Natural killer cell (primary cell): ENCODE data around the gene PDE6A. TPM values are rescaled to one million over a fixed set of nuclear protein-coding genes. Genes with fewer than 3 reads are reported as not detected.

Experiments
- ATAC-seq, 3 donors: fragments of 150-1000 bp in 2 of 3; fragments of 200-7000 bp in 1 of 3; cut with Tn5 transposase; 1 replicate in 1 of 3; 2 replicates in 2 of 3; pipeline ENCODE4 v1.10.0; 2021; ENCODE audit warnings: mild to moderate bottlenecking in 2 of 3, moderate library complexity in 2 of 3
- DNase-seq, 2 donors: peaks; one replicate each; pipeline versions ENCODE4 v3.0.0 to v3.0.0-alpha.2; 2013 to 2021; ENCODE audit warnings: mixed read lengths in 1 of 2
- H3K27ac ChIP-seq: one replicate; pipeline ENCODE4 v1.5.1; 2013; ENCODE audit warnings: mild to moderate bottlenecking, low read length
- H3K27me3 ChIP-seq: one replicate; pipeline ENCODE4 v1.6.1; 2013; ENCODE audit warnings: low read length; ENCODE audit not compliant: control insufficient read depth, insufficient read depth
- H3K36me3 ChIP-seq: one replicate; pipeline ENCODE4 v1.6.1; 2013; ENCODE audit warnings: low read length; ENCODE audit not compliant: control insufficient read depth, insufficient read depth
- H3K4me1 ChIP-seq: one replicate; pipeline ENCODE4 v1.6.1; 2013; ENCODE audit warnings: low read length; ENCODE audit not compliant: control insufficient read depth, insufficient read depth
- H3K4me3 ChIP-seq: one replicate; pipeline ENCODE4 v1.5.1; 2013; ENCODE audit warnings: low read length
- H3K9me3 ChIP-seq: one replicate; pipeline ENCODE4 v1.6.1; 2013; ENCODE audit warnings: low read length; ENCODE audit not compliant: control insufficient read depth, insufficient read depth
- H3K27ac Mint-ChIP-seq, 2 donors: one replicate each; pipeline ENCODE4 v1.8.0; 2022; ENCODE audit warnings: mild to moderate bottlenecking in 2 of 2, mixed read lengths in 2 of 2, moderate library complexity in 1 of 2
- H3K27me3 Mint-ChIP-seq, 2 donors: one replicate each; pipeline ENCODE4 v1.8.0; 2022; ENCODE audit warnings: low read depth in 2 of 2, mixed read lengths in 2 of 2
- H3K36me3 Mint-ChIP-seq: one replicate; pipeline ENCODE4 v1.8.0; 2022; ENCODE audit warnings: mixed read lengths
- H3K4me1 Mint-ChIP-seq, 2 donors: one replicate each; pipeline ENCODE4 v1.8.0; 2022; ENCODE audit warnings: mixed read lengths in 2 of 2
- H3K4me3 Mint-ChIP-seq: one replicate; pipeline ENCODE4 v1.8.0; 2022; ENCODE audit warnings: mild to moderate bottlenecking, moderate library complexity, mixed read lengths
- H3K9me3 Mint-ChIP-seq, 2 donors: one replicate each; pipeline ENCODE4 v1.8.0; 2022; ENCODE audit warnings: mixed read lengths in 2 of 2
- WGBS: methylation state at CpG from one replicate; pipeline ENCODE4 v1.1.7; 2013; ENCODE audit warnings: missing lambda C conversion rate; ENCODE audit not compliant: insufficient coverage; 5-methylcytosine and 5-hydroxymethylcytosine counted together
- intact Hi-C: fragments of 100-400 bp; cut with micrococcal nuclease; formaldehyde crosslinking; loops from one replicate; pipeline ENCODE4 v1.14.2; 2022
- total RNA-seq, 4 donors: library from RNA; stranded (reverse); fragments of 120-200 nt in 1 of 4; gene quantifications; one replicate each; pipeline versions ENCODE4 v1.2.3 to v1.2.4, GENCODE V29; 2013 to 2022
- TF ChIP-seq, protein P1 (sequence below): fragments of 200-600 bp; IDR thresholded peaks from one replicate; pipeline ENCODE4 v1.8.0; 2022; ENCODE audit warnings: antibody characterized with exemption

Gene PDE6A
- total RNA-seq, 3 donors from 2014 or later (not counting 1 experiment from before 2014, with no cell fraction given) = not detected

GRCh38 chr5:149849966-149850910 is 94.4 kb downstream of the PDE6A start:
- H3K4me3 ChIP-seq = no peak overlapping the region
- Mint-ChIP-seq H3K27ac (no peak overlapping the region), H3K4me3 (no peak overlapping the region), H3K36me3 (no peaks in the 10 kb centered on the region), H3K4me1 (no peaks in the 10 kb centered on the region), H3K9me3 (no peaks in the 10 kb centered on the region), H3K27me3 (no peaks in the 10 kb centered on the region)
- no peaks in the 10 kb centered on the region for H3K27me3 ChIP-seq
- intact Hi-C loops = no loop called here
- TF ChIP-seq, protein P1, sequence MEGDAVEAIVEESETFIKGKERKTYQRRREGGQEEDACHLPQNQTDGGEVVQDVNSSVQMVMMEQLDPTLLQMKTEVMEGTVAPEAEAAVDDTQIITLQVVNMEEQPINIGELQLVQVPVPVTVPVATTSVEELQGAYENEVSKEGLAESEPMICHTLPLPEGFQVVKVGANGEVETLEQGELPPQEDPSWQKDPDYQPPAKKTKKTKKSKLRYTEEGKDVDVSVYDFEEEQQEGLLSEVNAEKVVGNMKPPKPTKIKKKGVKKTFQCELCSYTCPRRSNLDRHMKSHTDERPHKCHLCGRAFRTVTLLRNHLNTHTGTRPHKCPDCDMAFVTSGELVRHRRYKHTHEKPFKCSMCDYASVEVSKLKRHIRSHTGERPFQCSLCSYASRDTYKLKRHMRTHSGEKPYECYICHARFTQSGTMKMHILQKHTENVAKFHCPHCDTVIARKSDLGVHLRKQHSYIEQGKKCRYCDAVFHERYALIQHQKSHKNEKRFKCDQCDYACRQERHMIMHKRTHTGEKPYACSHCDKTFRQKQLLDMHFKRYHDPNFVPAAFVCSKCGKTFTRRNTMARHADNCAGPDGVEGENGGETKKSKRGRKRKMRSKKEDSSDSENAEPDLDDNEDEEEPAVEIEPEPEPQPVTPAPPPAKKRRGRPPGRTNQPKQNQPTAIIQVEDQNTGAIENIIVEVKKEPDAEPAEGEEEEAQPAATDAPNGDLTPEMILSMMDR = no peak
- H3K9me3 ChIP-seq = no peaks in the 10 kb centered on the region
- DNase-seq = no peak
- WGBS = 93% methylated on average over 18 of the region's 20 CpGs
- H3K36me3 ChIP-seq = no peaks in the 10 kb centered on the region
- no peak for ATAC-seq
- H3K27ac ChIP-seq = no peak overlapping the region
- no peaks in the 10 kb centered on the region for H3K4me1 ChIP-seq

DNA sequence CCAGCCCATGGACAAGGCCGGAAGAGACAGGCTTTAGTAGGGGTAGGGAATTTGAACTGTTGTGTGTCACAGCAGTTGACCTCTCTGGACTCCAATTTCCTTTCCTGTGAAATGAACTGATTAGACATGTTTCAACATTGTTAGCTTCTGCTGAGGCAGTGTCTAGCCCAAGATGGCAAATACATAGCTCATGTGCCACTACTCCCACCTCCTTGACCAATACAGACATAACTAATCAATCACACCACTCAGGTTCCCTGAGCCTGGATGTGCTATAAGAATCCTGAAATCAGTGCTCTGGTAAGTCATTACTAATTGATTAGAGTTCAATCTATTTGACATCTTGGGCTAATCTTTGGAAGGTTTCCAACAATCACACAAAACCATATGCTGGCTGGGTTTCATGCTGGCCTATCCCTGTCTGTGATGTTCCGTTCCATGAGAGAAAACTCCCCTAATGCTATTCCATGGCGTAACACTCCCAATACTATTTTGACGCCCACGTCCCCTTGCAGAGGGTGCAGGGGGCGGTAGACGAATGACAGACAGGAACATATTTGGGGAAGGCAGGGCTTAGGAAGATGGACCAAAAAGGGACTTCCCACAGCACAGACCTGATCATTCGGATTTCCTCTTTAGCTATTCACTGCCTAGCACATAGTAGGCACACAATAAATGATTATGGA is 95.2 kb downstream of the PDE6A start:
- Histone ChIP-seq H3K36me3 (no peaks in the 10 kb centered on the region), H3K4me1 (no peaks in the 10 kb centered on the region), H3K27me3 (no peaks in the 10 kb centered on the region), H3K9me3 (no peaks in the 10 kb centered on the region), H3K4me3 (no peak overlapping the region), H3K27ac (no peak overlapping the region)
- TF ChIP-seq, protein P1 = no peak
- no peaks in the 10 kb centered on the region for H3K36me3 Mint-ChIP-seq
- H3K27me3 Mint-ChIP-seq = no peaks in the 10 kb centered on the region
- intact Hi-C loops = no loop called here
- WGBS = 96% methylated on average over 4 of the region's 8 CpGs
- DNase-seq = no peak
- H3K4me3 Mint-ChIP-seq = no peak overlapping the region
- no peak for ATAC-seq
- no peaks in the 10 kb centered on the region for H3K9me3 Mint-ChIP-seq
- H3K4me1 Mint-ChIP-seq = no peaks in the 10 kb centered on the region
- no peak overlapping the region for H3K27ac Mint-ChIP-seq

DNA sequence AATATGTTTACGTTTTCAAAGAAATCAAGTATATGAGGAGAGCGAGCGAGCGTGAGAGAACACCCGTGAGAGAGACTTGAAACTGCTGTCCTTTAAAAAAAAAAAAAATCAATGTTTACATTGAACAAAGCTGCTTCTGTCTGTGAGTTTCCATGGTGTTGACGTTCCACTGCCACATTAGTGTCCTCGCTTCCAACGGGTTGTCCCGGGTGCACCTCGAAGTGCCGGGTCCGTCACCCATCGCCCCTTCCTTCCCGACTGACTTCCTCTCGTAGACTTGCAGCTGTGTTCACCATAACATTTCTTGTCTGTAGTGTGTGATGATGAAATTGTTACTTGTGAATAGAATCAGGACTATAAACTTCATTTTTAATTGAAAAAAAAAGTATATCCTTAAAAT is 97.0 kb downstream of the PDE6A start:
- no peak overlapping the region for H3K27ac Mint-ChIP-seq
- no peaks in the 10 kb centered on the region for H3K9me3 ChIP-seq
- no peaks in the 10 kb centered on the region for H3K27me3 ChIP-seq
- WGBS = 97% methylated on average over 13 of the region's 15 CpGs
- H3K4me1 Mint-ChIP-seq = no peaks in the 10 kb centered on the region
- no peaks in the 10 kb centered on the region for H3K9me3 Mint-ChIP-seq
- H3K36me3 Mint-ChIP-seq = no peaks in the 10 kb centered on the region
- no peaks in the 10 kb centered on the region for H3K4me1 ChIP-seq
- TF ChIP-seq, protein P1 = no peak
- no peak for DNase-seq
- H3K36me3 ChIP-seq = no peaks in the 10 kb centered on the region
- no peaks in the 10 kb centered on the region for H3K27me3 Mint-ChIP-seq
- intact Hi-C loops = no loop called here
- H3K4me3 Mint-ChIP-seq = no peak overlapping the region
- no peak overlapping the region for H3K4me3 ChIP-seq
- no peak for ATAC-seq
- H3K27ac ChIP-seq = no peak overlapping the region
